SK-N-DZ (cell line): ENCODE data around the gene PTMS. TPM values are rescaled to one million over a fixed set of nuclear protein-coding genes. Genes with fewer than 3 reads are reported as not detected.
"Not testable (repeated sequence)": the region's sequence is repeated elsewhere in the genome, so short reads cannot be mapped to it uniquely, and the experiment has no call there.

Experiments used
- DNase-seq: peaks from one replicate; pipeline ENCODE4 v3.0.0-alpha.2; 2015; ENCODE audit warnings: low spot score
- polyA plus RNA-seq, 2 experiments: library from polyadenylated mRNA; depleted of rRNA; stranded (reverse); fragments of >200 nt; gene quantifications; 2 replicates each; pipeline ENCODE4 v1.2.3, GENCODE V29; 2014

The PTMS gene, protein sequence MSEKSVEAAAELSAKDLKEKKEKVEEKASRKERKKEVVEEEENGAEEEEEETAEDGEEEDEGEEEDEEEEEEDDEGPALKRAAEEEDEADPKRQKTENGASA
- 377 and 1,003 TPM in 2 replicates for polyA plus RNA-seq (2014; cell fraction: cytosol; rRNA removed)
- polyA plus RNA-seq (2014; cell fraction: nucleus; rRNA removed) = 347 and 365 TPM in 2 replicates

DNA sequence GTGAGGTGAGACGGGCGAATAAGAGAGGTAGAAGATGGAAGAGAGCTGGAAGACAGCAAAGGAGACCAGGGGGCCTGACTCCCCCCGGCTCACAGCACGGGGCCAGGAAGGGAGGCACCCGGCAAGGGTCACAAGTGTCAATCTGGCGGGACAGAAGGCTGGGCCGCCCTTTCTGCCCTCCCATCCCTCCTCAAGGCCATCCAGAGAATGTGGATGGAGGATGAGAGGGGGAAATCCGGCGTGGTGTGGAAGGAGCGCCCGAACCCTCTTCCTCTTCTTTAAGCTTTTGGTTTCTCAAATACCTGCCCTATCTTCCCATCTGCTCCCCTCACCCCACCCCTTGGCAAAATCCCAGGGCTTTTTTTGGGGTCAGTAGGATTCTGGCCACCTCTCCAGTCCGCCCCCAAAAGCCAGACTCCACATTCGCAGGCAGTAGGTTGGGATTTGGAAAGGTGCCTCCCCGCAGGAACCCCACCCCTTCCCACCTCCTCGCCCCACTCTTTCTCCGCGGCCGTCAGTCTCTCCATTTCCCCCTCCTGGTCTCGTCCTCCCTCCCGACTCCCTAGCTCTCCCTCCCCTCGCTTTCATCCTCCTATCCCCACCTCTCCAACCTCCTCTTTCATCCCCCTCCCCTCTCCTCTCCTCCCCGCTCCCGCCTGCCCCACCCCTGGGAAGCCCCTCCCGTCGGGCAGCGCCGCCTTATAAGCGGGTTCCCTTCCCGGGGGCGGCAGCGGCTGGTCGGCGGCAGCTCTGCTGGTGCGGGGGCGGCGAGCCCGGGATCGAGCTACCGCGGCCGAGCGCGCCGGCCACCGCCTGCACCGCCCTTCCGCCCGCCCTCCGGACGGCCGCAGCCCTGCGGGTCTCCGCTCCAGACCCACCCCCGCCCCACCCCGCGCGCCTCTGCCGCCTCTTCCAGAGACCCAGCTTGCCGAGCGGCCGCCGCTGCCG is at the start of gene PTMS:
Gene PTMS, plus strand, starts transcription at position 730 of the 948 bp plus-strand sequence. CDS start 343 bp downstream, outside the sequence.
- peak; percentile 97 for DNase-seq

DNA sequence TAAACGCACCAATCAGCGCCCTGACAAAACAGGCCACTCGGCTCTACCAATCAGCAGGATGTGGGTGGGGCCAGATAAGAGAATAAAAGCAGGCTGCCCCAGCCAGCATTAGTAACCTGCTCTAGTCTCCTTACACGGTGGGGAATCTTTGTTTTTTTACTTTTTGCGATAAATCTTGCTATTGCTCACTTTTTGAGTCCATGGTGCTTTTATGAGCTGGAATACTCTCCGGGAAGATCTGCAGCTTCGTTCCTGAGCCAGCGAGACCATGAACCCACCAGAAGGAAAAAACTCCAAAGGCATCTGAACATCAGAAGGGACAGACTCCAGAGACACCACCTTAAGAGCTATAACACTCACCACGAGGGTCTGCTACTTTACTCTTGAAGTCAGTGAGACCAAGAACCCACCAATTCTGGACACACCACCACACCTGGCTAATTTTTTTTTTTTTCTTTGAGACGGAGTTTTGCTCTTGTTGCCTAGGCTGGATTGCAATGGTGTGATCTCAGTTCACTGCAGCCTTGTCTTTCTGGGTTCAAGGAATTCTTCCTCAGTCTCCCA is 49.2 kb upstream of the PTMS start:
- DNase-seq = no peak

DNA sequence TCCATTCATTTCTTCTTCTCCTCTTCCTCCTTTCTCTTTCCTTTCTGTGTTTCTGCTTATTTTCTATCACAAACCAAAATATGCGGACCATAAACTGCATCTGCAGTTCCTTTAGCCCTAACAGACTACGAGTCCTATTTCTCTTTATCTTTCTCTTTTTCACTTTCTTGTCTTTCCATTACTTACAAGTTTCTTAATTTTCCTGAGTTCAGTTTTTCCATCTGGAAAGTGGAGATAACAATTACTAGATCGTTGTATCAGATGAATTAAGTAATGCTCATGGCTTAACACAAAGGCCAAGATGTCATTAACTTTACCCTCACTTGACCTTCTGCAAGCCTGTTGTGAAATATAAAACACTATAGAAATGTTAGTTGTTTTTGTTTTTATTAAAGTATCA is 43.3 kb upstream of the PTMS start:
- DNase-seq = no peak

DNA sequence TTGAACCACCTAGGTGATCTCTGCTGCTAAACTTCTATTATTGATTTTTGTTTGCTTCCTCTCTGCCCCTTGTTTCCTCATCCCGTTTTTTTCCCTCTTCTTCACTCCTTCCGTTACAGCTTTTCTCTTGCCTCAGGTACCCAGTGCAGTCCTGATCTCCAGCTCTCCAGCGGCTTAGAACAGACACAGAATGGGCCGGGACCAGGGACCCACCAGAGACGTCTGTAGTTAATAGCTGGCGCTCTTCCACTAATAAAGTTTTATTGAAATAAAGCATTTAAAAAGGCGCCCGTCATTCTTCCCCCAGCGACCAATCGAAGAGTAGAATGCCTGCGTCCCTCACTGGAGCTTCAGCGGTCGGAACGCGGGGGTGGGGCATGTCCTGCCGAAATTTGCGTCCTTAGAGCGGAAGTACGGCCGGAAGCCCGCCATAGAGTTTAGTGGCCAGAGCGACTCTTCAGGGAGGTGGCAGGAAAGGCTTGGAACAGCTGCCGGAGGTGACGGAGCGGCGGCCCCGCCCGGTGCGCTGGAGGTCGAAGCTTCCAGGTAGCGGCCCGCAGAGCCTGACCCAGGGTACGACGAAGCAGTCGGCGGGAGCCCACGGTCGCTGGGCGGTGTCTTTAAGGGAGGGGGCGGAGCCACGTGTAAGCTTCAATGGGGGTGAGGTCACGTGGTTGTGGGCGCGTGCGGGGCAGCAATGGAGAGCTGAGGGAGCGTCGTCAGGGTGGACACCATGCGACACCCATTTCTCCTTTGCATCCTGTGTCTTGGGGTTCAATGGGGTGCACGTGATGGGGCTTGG is 42.4 kb upstream of the PTMS start, which contains the start of gene COPS7A:
Gene COPS7A, plus strand, starts transcription at position 440 of the 802 bp plus-strand sequence. CDS start 611 bp downstream, outside the sequence.
- peak; percentile 100 for DNase-seq

DNA sequence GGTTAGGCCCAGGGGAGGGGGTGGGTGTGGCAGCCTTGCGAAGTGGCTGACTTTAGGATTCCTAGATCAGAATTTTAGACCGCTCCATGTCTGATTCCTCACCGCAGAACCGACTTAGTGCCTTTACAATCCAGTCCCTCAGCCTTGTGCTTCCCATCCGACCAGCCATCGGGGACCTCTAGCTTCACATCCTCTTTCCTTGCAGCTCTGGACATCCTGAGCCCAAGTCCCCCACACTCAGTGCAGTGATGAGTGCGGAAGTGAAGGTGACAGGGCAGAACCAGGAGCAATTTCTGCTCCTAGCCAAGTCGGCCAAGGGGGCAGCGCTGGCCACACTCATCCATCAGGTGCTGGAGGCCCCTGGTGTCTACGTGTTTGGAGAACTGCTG is 41.8 kb upstream of the PTMS start:
- DNase-seq = peak; percentile 65

DNA sequence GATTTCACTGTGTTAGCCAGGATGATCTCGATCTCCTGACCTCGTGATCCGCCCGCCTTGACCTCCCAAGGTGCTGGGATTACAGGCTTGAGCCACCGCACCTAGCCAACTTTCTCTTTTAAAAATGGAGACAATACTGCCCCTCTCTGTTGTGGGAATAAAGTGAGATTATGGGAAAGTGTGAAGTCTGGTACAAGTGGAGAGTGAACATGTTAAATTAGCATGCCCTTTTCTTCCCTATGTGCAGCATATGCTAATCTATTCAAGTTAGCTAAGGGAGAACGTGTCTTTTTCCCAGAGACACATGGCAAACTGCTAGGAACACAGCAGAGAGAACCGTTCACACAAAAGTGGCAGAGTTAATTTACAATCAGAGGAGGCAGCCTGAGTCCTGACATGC is 40.8 kb upstream of the PTMS start:
- no peak for DNase-seq

DNA sequence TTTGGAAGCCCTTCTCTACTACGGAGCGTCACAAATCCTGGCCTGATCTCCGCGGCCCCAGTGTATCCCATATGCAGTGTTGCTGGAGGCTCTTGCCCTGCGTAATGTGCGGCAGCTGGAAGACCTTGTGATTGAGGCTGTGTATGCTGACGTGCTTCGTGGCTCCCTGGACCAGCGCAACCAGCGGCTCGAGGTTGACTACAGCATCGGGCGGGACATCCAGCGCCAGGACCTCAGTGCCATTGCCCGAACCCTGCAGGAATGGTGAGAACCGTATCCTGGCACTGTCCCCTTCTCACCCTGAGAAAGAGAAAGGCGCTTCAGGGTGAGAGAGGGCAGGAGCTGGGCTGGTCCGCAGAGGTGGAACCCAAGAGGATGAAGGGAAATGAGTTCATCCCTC is 37.0 kb upstream of the PTMS start:
- no peak for DNase-seq

DNA sequence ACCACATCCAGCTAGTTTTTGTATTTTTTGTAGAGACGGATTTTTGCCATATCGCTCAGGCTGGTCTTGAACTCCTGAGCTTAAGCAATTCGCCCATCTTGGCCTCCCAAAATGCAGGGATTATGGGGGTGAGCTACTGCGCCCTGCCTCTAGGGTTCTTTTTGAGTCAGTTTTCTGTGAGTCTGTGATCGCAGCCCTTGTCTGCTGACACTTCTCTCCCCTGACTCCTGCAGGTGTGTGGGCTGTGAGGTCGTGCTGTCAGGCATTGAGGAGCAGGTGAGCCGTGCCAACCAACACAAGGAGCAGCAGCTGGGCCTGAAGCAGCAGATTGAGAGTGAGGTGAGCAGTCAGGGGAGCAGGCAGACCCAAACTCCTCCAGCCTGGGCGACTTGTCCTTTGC is 36.0 kb upstream of the PTMS start:
- no peak for DNase-seq

DNA sequence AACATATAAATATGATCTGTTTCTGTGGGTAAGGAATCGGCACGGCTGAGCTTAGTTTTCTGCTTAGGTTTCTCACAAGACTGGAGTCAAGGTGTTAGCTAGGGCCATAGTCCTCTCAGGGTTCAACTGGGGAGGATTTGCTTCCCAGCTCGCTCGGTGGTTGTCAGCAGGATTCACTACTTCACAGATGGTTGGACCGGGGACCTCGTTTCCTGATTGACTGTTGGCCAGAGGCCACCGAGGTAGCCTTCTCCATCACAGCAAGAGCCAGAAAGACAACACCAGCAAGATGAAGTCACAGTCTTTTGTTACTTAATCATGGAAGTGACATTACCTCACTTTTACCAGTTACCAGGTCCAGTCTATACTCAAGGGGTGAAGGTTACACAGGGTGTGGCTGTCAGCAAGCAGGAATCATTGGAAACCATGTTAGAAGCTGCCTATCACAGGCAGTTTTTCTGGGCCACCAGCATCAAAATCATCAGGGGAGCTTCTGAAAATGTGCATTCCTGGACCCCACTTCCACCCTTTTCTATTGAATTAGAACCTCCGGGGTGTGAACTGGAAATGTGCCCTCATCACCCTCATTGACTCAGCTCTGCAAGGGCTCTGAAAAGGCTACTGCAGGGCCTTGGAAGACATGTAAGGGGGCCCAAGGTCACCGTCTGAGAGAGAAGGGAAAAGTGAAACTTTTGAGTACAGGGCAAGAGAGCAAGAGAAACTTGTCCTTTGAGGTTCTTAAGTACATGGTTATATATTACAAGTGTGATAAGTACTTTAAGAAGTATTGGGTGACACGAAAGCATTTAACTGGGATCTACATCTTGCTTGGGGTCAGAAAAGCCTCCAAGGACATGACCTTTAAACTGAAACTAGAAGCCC is 31.4 kb upstream of the PTMS start:
- no peak for DNase-seq

DNA sequence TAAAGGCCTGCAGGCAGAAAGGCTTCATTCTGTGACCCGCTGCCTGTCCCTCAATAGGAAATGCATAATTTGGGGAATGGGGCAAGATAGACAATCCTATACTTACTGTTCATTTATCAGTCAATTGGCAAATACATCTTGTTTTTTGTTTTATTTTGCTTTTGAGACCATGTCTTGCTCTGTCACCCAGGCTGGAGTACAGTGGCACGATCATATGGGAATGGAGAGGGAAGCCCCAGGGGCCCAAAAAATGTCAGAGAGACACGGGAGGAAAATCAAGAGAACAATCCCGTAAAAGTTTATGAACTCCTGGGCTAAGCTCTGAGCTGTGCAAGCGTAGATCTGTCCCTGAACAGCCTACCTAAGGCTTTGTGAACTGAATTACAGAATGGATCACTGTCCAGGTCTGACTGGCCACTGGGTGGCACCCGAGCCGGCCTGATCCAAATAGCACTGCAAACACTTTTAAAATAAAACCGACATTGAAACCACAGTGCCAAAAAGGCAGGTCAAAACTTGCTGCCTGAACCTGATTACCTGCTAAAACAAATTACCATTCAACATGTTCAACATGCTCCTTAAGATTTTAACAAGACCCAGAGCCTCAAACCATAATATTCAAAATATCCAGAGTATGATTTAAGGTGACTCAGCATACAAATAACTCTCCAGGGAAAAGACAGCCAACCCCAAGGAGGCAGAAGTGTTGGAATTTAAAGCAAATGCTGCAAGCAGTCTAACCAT is 30.5 kb upstream of the PTMS start:
- peak; percentile 68 for DNase-seq

DNA sequence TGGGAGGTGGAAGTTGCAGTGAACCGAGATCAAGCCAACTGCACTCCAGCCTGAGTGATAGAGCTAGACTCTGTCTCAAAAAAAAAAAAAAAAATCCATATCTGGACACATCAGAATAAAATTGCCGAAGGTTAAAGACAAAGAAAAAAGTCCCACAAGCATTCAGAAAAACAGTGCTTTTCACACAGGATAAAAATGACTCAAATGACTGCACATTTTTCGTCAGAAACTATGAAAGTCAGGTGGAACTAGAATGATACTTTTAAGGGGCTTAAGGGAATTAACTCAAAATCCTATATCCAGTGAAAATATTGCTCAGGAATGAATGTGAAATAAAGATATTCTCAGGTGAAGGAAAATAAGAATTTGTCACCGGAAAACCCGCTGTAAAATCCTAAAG is 29.4 kb upstream of the PTMS start:
- no peak for DNase-seq

DNA sequence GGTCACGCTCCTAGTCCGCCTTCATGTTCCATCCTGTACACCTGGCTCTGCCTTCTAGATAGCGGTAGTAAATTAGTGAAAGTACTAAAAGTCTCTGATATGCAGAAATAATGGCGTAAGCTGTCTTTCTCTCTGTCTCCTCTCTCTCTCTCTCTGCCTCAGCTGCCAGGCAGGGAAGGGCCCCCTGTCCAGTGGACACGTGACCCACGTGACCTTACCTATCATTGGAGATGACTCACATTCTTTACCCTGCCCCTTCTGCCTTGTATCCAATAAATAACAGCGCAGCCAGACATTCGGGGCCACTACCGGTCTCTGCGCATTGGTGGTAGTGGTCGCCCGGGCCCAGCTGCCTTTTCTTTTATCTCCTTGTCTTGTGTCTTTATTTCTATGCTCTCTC is 24.1 kb upstream of the PTMS start:
- DNase-seq = not testable (repeated sequence)

DNA sequence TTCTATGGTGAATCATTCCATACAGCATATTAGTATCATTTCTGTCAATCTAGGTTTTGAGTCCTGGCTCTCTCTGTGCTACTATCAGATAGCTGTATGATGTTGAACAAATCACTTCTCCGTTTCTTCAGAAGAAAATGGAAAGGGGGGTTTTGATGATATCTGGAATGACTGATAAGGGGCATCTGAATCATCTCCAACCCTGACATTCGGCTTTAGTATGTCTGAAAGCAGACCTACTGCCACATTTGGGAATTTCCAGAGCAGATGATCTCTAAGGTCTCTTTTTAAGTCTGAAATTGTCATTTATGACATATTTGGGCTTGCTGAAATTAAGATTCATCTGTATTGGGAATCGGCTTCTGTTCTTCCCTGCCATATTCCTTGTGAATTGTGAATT is 23.3 kb upstream of the PTMS start:
- no peak for DNase-seq

DNA sequence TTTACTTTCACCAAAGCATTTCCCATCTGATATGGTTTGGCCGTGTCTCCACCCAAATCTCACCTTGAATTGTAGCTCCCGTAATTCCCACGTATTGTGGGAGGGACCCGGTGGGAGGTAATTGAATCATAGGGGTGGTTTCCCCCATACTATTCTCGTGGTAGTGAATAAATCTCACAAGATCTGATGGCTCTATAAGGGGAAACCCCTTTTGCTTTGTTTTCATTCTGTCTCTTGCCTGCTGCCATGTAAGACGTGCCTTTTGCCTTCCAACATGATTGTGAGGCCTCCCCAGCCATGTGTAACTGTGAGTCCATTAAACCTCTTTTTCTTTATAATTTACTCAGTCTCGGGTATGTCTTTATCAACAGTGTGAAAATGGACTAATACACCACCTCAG is 22.9 kb upstream of the PTMS start:
- DNase-seq = not testable (repeated sequence)

DNA sequence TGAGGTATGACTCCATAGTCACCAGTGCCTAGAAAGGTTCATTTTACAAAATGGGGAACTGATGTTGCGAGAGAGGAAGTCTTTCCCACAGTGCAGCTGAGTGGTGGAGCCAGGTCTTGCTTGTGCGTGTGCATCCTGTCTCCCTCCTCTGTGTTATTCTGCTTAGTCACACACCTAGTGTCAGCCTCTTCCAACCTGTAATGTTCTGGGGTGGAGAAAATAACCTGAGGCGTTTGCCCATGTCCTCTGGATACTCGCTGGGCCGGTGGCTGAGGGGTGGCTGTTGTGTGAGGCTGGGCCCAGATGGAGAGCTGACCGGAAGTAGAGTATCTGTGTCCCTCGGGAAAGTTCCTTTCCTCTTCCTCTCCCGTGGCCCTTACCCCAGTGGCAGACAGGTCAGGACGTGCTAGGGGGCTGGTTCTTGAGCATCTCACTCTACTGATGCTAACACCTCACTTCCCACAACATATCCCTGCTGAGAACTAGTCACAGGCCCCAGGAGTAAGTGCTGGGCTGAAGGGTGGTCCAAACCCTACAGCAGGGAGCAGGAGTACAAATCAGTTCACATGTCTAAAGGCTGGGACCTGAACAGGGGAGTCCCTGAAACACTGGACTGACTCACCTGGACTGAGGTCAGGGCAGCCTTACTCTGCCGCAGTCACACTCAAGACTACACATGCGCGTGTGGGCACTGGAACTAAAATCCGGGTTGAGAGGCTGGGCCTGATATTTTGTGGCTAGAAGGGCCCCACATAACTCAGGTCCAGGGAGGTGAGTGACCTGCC is 20.2 kb upstream of the PTMS start:
- no peak for DNase-seq

DNA sequence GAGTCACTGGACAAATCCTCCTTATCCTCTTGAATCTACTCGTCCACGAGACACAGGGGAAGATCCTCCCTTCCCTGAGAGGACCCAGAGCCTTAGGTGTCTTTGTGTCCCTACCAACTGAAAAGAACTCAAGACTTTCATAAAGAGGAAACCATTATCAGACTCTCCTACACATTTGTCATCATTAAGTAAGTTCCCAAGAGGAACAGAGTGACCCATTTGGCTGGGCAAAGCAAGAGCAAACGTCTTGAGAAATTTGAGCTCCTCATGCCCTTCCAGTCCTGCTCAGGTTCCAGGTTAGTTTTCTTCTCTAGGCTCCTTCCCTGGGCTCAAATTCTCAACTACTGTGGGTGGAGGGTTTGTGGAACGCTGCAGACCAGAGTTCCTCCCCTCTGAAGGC is 18.9 kb upstream of the PTMS start:
- DNase-seq = no peak

DNA sequence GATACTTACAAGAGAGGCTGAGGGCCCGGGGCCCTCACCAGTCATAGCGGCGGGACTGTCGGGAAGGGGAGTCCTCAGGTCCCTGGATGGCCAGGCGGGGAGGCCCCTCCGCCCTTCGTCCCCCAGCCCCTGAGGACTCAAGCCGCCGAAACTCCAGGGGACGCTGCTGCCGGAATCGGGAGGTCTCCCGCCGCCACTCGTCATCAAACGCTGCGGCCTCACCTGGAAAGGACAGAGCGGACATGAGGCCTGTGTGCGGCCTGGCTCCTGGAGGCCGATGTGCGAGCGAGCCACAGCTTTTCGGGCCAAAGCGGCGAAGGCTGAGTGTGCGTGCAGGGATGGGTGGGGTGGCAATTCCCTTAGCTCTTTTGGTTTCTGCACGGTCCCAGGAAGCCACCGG is 17.4 kb upstream of the PTMS start:
- no peak for DNase-seq

DNA sequence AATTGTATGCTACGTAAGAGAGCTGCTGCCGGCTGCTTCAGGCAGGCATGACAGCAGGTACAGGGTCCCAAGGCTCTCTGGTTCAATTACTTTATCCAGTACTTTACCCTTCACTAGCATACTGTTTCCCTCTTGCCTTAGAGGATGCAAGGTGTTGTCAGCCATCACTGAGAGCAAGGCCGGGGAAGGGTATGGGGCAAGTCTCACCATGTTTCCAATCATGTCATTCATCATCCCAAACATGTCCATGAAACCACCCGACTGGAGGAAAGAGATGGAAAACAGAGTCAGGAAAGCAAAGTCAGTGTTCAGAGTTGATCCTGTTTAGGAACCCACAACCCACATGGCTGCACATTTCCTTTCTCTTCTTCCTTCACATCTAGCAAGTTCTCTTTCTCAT is 15.7 kb upstream of the PTMS start:
- no peak for DNase-seq

DNA sequence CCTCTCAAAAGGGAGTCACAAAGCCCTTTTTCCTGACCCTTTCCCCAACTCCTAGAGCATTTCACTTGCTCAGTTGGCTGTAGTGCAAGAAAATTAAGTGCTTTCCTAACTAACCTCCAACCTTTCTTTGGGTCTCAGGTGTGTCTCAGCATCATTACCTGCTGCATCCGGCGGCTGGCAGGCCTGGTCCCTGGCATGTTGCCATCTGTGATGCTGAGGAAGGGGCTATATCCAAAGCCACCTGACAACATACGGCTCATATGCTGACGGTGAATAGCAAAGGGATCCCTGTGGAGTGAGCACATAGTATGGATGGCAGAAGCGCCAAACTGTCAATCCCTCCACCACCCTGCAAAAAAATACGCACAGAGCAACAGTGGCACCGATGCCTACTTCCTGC is 14.4 kb upstream of the PTMS start:
- DNase-seq = no peak
